ENCODE data around the gene SSTR1.

Gene SSTR1

DNA sequence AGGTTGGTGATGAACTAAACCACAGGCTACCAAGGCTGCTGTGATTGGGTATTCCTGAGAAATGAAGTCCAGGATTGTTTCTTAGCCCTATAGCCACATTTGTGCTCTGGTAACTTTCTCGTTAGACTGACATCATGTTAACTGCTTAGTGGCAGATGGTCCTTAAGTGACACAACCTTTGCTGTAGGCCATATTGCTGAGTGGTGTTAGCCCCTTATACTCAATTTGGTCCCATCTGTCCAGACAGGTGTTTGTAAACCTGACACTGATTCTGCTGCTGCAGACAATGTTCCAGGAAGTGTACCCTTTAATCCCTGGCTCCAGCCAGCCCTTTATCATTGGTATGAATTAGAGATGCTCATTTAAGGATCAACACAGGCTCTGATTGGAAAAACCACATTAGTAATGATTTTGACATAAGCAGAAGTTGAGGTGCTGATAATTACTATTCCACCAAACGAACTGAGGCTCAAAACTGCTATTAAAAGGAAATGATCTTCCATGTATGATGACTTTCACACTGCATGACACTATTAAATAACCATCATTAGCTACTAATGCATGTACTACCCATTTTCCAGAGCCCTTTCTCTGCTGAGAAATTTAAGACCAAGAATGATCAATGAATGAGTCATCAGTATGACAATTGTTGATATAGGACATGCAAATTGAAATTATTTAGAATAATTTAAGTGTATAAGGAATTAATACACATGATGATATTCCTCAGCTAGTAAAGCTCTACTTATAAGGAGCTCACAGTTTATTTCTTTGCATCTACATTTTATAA lies 3.6 kb upstream of the SSTR1 start:
- no peak for DNase-seq

DNA sequence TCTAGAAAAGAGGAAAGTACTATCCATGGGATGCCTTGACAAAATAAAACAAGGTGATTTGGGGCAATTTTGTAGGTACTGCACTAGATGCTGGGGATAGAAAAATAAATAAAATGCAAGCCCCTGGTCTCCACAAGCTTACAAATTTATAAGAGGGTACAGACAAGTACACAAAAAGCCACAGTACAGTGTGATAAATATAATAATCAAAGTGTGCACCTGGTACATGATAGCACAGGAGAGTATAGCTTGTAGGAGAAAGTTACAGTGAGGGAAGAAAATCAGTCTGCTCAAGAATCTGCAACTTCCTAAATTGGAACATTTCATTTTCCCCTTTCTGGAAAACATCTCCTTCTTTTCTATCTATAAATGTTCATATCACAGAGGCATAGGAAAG lies 3.0 kb upstream of the SSTR1 start:
- no peak for DNase-seq

DNA sequence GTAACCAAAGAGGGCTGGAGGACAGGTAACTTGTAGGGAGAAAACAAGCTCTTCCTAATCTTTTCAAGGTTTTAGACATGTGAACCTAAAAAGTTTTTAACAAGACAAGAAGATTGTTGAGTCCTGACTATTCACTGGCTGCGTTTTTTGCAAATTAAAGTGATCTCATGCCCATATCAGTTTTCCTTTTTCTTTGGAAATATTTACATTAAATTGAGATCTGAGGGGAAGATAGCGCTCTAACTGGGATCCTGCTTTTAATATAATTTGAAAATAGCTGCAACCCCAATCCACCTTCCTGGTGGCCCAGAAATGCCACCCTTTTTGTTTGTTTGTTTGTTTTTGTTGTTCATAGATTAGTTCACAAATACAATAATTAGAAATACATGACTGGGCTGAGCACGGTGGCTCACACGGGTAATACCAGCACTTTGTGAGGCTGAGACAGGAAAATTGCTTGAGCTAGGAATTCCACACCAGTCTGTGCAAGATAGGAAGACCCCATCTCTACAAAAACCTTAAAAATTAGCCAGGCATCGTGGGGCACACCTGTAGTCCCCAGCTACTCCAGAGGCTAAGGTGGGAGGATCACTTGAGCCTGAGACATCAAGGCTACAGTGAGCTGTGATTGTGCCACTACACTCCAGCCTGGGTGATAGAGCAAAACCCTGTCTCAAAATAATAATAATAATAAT lies 2.4 kb upstream of the SSTR1 start:
- no peak for DNase-seq

DNA sequence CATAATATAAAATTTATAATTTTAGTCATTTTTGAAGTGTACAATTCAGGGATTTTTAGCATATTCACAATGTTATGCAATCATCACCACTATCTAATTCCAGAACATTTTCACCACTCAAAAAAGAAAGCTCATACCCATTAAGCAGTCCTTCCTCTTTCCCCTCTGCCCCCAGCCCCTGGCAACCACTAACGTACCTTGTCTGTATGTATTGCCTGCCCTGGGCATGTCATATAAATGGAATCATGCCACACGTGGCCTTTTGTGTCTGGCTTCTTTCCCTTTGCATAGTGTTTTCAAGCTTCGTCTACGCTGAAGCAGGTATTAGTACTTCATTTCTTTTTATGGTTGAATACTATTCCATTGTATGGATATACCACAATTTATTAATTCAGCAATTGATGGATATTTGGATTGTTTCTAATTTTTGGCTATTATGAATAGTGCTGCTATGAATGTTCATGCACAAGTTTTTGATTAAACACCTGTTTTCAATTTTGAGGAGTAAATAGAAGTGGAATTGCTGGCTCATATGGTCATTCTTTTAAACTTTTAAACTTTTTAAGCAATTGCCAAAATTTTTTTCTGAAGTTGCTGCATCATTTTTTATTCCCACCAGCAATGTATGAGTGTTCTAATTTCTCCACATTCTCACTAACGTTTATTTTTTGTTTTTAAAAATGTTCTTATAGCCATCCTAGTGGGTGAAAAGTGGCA lies 1.6 kb upstream of the SSTR1 start:
- no peak for DNase-seq

DNA sequence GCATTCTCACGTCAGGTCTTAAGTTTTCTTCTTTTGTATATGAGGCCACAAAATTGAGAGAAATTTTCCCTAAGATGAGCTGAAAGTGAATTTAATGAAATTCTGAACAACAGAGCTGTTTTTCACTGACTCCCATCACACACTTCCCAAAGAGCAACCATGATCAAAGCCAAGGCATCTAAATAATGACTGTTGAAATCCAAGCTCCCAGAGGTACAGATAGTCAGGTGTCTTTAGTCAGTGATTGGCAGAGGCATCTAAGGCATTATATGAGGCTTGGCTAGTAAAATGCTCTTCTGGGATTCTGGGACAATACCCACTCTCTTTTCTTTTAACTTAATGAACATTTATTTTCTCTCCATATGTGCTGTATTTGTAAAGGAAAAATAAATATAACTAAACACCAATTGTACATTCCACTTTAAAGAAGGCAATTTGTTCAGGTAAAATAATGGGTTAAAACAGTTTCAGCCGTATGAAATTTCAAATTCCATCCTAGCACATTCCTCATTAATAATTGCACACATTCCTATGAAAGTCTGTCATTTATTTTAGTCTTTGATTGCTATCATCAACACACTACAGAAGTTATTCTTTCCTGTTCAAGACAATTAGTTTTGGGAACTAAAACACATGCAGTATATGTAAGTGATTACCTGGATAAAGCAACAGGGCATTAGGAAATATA lies 871 bp upstream of the SSTR1 start:
- no peak for DNase-seq

DNA sequence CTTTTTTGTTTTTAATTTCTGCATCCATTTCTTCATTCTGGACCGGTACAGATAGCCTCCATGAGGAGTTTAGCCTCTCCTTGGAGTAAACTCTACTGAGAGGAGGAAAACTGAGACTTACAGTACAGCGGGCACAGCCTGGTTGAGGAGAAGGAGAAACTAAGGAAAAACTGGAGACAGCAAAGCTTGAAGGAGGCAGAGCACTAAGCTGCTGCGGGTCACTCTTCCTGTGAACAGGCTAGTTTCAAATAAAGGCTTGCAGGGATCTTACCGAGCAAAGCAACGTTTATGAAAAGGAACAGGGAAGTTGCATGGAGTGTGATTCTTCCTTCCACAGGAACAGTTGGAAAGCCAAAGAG lies 348 bp upstream of the SSTR1 start:
- DNase-seq, result no peak

DNA sequence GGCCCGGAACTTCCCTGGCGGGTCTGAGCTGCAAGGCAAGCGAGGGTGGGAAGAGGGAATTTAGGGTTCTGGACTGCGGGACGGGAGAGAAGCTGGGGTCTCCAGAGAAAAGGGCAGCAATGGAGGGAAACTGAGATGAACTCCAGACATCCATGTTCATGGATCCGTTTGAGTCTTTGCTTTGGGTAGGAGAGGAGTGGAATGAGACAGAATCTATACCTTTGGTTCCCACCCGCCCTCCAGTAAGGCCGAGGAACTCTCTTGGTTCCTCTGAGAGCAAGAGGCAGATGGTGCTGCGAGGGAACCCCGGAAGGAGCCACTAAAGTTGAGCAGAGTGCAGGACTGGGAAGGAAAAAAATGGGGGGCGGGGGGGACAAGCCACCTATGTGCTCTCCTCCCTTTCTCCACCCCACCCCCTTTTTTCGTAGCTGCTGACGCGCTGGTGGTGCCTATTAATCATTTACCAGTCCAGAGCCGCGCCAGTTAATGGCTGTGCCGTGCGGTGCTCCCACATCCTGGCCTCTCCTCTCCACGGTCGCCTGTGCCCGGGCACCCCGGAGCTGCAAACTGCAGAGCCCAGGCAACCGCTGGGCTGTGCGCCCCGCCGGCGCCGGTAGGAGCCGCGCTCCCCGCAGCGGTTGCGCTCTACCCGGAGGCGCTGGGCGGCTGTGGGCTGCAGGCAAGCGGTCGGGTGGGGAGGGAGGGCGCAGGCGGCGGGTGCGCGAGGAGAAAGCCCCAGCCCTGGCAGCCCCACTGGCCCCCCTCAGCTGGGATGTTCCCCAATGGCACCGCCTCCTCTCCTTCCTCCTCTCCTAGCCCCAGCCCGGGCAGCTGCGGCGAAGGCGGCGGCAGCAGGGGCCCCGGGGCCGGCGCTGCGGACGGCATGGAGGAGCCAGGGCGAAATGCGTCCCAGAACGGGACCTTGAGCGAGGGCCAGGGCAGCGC lies 1.2 kb downstream of the SSTR1 start:
- DNase-seq, result no peak

DNA sequence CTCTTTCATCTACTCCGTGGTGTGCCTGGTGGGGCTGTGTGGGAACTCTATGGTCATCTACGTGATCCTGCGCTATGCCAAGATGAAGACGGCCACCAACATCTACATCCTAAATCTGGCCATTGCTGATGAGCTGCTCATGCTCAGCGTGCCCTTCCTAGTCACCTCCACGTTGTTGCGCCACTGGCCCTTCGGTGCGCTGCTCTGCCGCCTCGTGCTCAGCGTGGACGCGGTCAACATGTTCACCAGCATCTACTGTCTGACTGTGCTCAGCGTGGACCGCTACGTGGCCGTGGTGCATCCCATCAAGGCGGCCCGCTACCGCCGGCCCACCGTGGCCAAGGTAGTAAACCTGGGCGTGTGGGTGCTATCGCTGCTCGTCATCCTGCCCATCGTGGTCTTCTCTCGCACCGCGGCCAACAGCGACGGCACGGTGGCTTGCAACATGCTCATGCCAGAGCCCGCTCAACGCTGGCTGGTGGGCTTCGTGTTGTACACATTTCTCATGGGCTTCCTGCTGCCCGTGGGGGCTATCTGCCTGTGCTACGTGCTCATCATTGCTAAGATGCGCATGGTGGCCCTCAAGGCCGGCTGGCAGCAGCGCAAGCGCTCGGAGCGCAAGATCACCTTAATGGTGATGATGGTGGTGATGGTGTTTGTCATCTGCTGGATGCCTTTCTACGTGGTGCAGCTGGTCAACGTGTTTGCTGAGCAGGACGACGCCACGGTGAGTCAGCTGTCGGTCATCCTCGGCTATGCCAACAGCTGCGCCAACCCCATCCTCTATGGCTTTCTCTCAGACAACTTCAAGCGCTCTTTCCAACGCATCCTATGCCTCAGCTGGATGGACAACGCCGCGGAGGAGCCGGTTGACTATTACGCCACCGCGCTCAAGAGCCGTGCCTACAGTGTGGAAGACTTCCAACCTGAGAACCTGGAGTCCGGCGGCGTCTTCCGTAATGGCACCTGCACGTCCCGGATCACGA lies 2.2 kb downstream of the SSTR1 start:
- no peak for DNase-seq

DNA sequence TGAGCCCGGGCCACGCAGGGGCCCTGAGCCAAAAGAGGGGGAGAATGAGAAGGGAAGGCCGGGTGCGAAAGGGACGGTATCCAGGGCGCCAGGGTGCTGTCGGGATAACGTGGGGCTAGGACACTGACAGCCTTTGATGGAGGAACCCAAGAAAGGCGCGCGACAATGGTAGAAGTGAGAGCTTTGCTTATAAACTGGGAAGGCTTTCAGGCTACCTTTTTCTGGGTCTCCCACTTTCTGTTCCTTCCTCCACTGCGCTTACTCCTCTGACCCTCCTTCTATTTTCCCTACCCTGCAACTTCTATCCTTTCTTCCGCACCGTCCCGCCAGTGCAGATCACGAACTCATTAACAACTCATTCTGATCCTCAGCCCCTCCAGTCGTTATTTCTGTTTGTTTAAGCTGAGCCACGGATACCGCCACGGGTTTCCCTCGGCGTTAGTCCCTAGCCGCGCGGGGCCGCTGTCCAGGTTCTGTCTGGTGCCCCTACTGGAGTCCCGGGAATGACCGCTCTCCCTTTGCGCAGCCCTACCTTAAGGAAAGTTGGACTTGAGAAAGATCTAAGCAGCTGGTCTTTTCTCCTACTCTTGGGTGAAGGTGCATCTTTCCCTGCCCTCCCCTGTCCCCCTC lies 3.0 kb downstream of the SSTR1 start:
- DNase-seq, result no peak

DNA sequence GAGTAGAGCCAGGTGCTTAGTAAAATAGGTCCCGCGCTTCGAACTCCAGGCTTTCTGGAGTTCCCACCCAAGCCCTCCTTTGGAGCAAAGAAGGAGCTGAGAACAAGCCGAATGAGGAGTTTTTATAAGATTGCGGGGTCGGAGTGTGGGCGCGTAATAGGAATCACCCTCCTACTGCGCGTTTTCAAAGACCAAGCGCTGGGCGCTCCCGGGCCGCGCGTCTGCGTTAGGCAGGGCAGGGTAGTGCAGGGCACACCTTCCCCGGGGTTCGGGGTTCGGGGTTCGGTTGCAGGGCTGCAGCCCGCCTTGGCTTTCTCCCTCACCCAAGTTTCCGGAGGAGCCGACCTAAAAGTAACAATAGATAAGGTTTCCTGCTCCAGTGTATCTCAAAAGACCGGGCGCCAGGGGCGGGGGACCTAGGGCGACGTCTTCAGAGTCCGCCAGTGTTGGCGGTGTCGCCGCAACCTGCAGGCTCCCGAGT lies 3.6 kb downstream of the SSTR1 start:
- no peak for DNase-seq

DNA sequence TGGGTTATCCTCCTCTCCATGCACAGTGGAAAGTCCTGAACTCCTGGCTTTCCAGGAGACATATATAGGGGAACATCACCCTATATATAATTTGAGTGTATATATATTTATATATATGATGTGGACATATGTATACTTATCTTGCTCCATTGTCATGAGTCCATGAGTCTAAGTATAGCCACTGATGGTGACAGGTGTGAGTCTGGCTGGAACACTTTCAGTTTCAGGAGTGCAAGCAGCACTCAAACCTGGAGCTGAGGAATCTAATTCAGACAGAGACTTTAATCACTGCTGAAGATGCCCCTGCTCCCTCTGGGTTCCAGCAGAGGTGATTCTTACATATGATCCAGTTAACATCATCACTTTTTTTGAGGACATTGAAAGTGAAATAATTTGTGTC lies 4.4 kb downstream of the SSTR1 start:
- no peak for DNase-seq

DNA sequence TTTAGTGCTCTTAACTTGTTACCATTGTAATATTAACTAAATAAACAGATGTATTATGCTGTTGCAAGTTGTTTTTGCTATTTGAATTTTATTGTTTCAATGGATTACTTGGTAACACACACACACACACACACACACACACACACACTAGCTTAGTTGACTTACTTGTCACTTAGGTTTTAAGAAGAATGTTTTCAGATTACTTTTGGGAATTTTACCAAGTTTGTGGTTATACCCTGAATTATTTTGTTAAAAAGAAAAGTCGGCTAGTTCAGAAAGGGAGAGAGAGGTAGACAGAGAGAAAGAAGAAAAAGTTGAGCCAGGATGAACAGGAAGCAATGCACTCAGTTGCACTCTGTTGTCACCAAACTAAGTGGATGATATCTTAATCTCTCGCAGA lies 5.3 kb downstream of the SSTR1 start:
- DNase-seq, result no peak

DNA sequence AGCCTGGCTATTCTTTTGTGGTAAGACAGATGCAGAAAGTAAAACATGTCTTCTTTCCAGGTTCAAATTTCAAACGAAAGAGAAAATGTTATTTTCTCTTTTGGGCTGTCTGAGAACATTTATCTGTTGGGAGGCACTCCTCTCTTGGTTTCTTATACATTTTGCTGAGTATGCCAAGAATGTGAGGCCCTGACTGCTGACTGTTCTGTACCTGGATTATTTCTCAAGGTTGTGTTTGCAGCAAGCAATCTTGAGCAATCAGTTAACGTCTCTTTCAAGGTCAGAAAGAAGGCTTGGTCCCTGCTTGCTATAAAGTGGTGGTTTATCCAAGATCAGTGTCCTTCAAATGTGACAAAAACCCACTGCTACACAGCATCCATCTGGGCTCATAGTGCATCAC lies 9.8 kb downstream of the SSTR1 start:
- DNase-seq, result no peak

DNA sequence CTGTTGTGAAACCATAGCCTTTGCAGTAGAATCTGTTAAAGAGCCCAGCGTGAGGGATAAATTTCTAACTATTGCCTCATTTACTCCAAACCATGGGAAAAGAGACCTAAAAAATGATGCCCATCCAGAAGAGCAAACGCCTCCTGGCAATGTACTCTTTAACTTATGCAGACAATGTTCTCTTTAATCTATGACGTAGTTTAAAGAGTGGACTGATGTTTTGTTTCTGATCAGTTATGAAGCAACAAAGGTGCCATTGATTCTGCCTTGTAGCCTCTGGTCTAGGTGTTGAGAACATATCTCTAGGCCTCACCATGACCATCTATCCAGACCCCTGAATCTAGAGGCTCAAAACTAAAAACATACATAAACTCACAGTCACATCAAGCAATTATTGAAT lies 13.4 kb downstream of the SSTR1 start:
- no peak for DNase-seq

DNA sequence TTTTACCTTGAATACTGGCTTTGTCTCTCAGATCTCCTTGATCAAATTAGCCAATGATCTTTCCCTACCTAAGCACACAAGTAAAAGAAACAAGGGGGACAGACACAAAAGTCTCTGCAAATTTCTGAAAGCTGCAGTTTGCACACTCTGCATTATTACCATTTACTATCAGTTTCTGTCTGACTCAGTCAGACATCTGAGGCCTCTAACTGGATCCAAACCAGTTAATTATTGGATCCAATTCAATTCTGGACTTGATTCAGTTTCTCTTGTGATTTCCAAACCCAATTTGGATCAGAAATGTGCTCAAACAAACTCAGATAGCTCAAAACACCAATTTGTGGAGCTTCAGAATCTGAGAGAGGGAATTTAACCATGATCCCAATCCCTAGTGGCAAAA lies 16.6 kb downstream of the SSTR1 start:
- no peak for DNase-seq

DNA sequence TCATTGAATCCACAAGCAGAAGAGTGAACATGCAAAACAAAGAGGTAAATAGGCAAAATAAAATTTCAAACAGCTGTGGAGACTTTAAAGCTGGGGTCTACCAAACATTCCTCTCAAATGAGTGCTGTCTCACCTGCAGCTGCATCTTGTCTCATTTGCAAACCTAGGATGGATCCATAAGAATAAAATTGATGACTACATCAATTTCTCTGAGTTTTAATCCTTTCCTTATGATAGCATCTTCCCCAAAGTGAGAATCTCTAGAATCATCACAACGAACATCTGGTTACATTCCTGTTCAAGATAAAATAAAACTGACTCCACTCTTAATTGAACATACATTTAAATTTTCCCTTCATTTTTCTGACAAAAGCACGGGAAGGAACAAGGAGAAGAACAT lies 18.2 kb downstream of the SSTR1 start:
- no peak for DNase-seq

DNA sequence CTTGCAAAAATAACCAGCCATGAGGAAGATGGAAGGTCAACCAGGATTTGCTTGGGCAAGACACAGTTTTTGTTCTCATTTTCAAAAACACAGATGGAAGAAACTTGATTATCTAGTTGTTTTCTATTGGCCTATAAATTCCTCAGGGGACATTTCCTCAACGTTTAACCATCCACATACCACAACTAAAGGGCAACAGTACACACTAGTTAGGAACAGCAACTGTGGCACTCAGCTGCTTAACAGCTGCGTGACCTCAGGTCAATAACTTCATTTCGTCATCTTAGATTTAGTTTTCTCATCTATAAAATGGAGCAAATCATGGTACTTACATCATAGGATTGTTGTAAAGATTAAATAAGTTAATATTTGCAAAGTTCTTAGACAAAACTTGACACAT lies 18.7 kb downstream of the SSTR1 start:
- DNase-seq, result no peak

DNA sequence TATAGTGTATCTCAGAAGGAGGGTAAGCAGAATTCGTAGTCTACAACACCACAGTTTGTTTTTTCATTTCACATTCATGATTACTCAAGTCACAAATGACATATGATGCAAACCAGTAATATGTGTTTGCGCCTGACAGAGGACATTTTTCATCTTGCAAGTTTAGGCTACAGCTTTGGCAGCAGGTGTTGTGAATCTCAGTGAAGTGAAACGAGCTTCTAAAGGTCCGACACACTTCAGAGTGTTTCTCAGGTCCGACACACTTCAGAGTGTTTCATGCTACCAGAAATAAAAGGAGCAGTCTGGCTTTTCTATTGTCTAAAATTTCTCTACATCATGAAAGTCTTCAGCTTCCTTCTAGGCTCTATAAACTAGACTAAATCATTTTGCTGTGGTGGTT lies 25.5 kb downstream of the SSTR1 start:
- no peak for DNase-seq

DNA sequence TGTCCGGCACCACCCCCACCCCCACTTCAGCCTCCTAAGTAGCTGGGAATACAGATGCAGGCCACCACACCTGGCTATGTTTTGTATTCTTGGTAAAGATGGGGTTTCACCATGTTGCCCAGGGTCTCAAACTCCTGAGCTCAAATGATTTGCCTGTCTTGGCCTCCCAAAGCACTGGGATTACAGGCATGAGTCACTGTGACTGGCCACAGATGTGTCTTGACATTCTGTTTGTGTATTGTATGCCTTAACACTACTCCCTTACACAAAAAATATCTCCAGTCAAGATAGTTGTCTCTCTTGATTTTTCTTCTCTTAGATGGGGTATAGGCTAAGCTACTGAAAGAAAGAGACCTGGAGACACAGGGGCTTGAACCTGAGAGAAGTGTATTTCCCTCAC lies 30.6 kb downstream of the SSTR1 start:
- no peak for DNase-seq

DNA sequence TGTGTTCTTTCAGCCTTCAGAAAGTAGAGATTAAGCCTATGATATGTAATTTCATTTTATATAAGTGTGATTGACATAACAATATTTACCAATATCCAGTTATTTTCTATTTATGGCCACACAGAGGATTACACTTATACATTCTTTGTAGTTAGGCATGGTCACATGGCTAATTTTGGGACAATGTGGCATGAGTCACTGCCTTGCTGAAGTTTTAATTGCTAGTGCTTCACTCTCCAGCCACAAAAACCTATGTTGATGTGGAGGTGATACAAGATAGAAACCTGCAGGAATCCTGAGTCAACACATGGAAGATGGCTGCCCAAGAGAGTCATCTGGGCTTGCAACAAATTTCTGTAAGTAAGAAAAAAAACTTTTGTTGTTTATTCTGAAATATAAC lies 31.2 kb downstream of the SSTR1 start:
- no peak for DNase-seq

Measured in NCI-H1436 treated with DMSO at 0.1 percent for 48 hours (cell line).